Cardiac fibroblast (primary cell): Measurements from ENCODE around the gene MEGF11.

Experiments used
- DNase-seq, 2 donors: peaks; one replicate each; pipeline versions ENCODE4 v3.0.0 to v3.0.0-alpha.2; 2010; ENCODE audit warnings: low read depth in 2 of 2
- H3K4me3 ChIP-seq, 2 donors: replicated peaks in 1 of 2; 1 replicate in 1 of 2; 2 replicates in 1 of 2; pipeline ENCODE4 v1.5.1; 2011; ENCODE audit warnings: low read depth in 2 of 2, low read length in 2 of 2, mild to moderate bottlenecking in 2 of 2, moderate library complexity in 1 of 2
- CTCF ChIP-seq: IDR thresholded peaks from one replicate; pipeline ENCODE4 v1.5.1; 2011; ENCODE audit warnings: low read depth, mild to moderate bottlenecking, low read length, inconsistent platforms

Gene MEGF11

GRCh38 chr15:66094331-66094730 is 159.2 kb downstream of the MEGF11 start:
- no peak for DNase-seq
- no peak overlapping the region for H3K4me3 ChIP-seq
- no peak for TF ChIP-seq CTCF

- no peak for TF ChIP-seq CTCF
- peak in 1 of 2 donors; percentile 31 for DNase-seq
- H3K4me3 ChIP-seq: no peak overlapping the region
Observed at GRCh38 chr15:66092053-66093016, 161.2 kb downstream of the MEGF11 start.

GRCh38 chr15:66089509-66089908 is 164.0 kb downstream of the MEGF11 start:
- no peak overlapping the region for H3K4me3 ChIP-seq
- no peak for DNase-seq
- TF ChIP-seq CTCF: no peak

GRCh38 chr15:66089049-66089448 is 164.5 kb downstream of the MEGF11 start:
- no peak overlapping the region for H3K4me3 ChIP-seq
- TF ChIP-seq CTCF: no peak
- DNase-seq: peak in 1 of 2 donors; percentile 58

GRCh38 chr15:66085128-66085527 is 168.4 kb downstream of the MEGF11 start:
- no peak for DNase-seq

GRCh38 chr15:66084704-66085103 is 168.8 kb downstream of the MEGF11 start:
- no peak for DNase-seq
- TF ChIP-seq CTCF: no peak
- H3K4me3 ChIP-seq: no peak overlapping the region

More at GRCh38 chr15:66085128-66085527, 168.4 kb downstream of the MEGF11 start:
- TF ChIP-seq CTCF: no peak
- H3K4me3 ChIP-seq: no peak overlapping the region
